Neural progenitor cell (in vitro differentiated cells): ENCODE measurements around the gene SNX2. TPM values are rescaled to one million over a fixed set of nuclear protein-coding genes. Genes with fewer than 3 reads are reported as not detected.

Source experiments
- DNase-seq: peaks from one replicate; pipeline ENCODE4 v3.0.0-alpha.2; 2016; ENCODE audit warnings: low spot score
- H2AFZ ChIP-seq: fragments of 200-600 bp; sonication (generic); replicated peaks from 2 replicates; pipeline ENCODE4 v1.6.1; 2016; ENCODE audit warnings: antibody characterized with exemption
- H3F3A ChIP-seq: fragments of 200-600 bp; sonication (generic); 2 replicates; pipeline ENCODE4 v1.6.1; 2016; ENCODE audit warnings: antibody characterized with exemption, low read depth
- H3K27ac ChIP-seq: fragments of 200-600 bp; sonication (generic); 2 replicates; pipeline ENCODE4 v1.5.1; 2016; ENCODE audit warnings: mild to moderate bottlenecking
- H3K27me3 ChIP-seq: fragments of 200-600 bp; sonication (generic); 2 replicates; pipeline ENCODE4 v1.6.1; 2016; ENCODE audit warnings: mild to moderate bottlenecking, moderate library complexity
- H3K36me3 ChIP-seq: fragments of 200-600 bp; sonication (generic); 2 replicates; pipeline ENCODE4 v1.5.1; 2016
- H3K4me1 ChIP-seq: fragments of 200-600 bp; sonication (generic); 2 replicates; pipeline ENCODE4 v1.6.1; 2016; ENCODE audit warnings: mixed run types
- H3K4me2 ChIP-seq: fragments of 200-600 bp; sonication (generic); 2 replicates; pipeline ENCODE4 v1.6.1; 2016
- H3K4me3 ChIP-seq: fragments of 200-600 bp; sonication (generic); 2 replicates; pipeline ENCODE4 v1.5.1; 2016
- H3K79me2 ChIP-seq: fragments of 200-600 bp; sonication (generic); 2 replicates; pipeline ENCODE4 v1.6.1; 2016; ENCODE audit warnings: low read depth
- H3K9ac ChIP-seq: fragments of 200-600 bp; sonication (generic); 2 replicates; pipeline ENCODE4 v1.6.1; 2016
- H3K9me3 ChIP-seq: fragments of 200-600 bp; sonication (generic); 2 replicates; pipeline ENCODE4 v1.5.1; 2016; ENCODE audit warnings: low read depth
- H4K20me1 ChIP-seq: fragments of 200-600 bp; sonication (generic); 2 replicates; pipeline ENCODE4 v1.6.1; 2016; ENCODE audit warnings: low read depth
- H3K27ac Mint-ChIP-seq: 3 replicates; pipeline ENCODE4 v1.8.0; 2021; ENCODE audit warnings: mixed read lengths
- H3K27me3 Mint-ChIP-seq: 2 replicates; pipeline ENCODE4 v1.8.0; 2022; ENCODE audit warnings: low read depth, mild to moderate bottlenecking, inconsistent platforms, moderate library complexity, mixed read lengths; ENCODE audit not compliant: insufficient read depth
- H3K36me3 Mint-ChIP-seq: 3 replicates; pipeline ENCODE4 v1.8.0; 2021; ENCODE audit warnings: mixed read lengths
- H3K4me1 Mint-ChIP-seq: 3 replicates; pipeline ENCODE4 v1.8.0; 2021; ENCODE audit warnings: mixed read lengths
- H3K4me3 Mint-ChIP-seq: 3 replicates; pipeline ENCODE4 v1.8.0; 2021; ENCODE audit warnings: mild to moderate bottlenecking, moderate library complexity, mixed read lengths
- H3K9me3 Mint-ChIP-seq: 3 replicates; pipeline ENCODE4 v1.8.0; 2020; ENCODE audit warnings: mixed read lengths
- EZH2 ChIP-seq: fragments of 200-600 bp; sonication (generic); IDR thresholded peaks from 2 replicates; pipeline ENCODE4 v1.6.1; 2017; ENCODE audit warnings: antibody characterized with exemption, mild to moderate bottlenecking, moderate library complexity
- EZH2phosphoT487 ChIP-seq: fragments of 200-600 bp; sonication (generic); IDR thresholded peaks from 2 replicates; pipeline ENCODE4 v1.6.1; 2017; ENCODE audit warnings: antibody characterized with exemption
- total RNA-seq: library from RNA; depleted of rRNA; stranded (reverse); fragments of >200 nt; gene quantifications from 2 replicates; pipeline ENCODE4 v1.2.3, GENCODE V29; 2015; ENCODE audit warnings: low replicate concordance
- TF ChIP-seq, protein P1 (sequence below): fragments of 200-600 bp; sonication (generic); IDR thresholded peaks from 2 replicates; pipeline ENCODE4 v1.5.1; 2017; ENCODE audit warnings: antibody characterized with exemption, mild to moderate bottlenecking

The SNX2 gene
- total RNA-seq, 1 donor from 2014 or later: 73.0 TPM

GRCh38 chr5:122730456-122730855 lies 44.4 kb upstream of the SNX2 start:
- H3K27ac ChIP-seq: no peak overlapping the region
- Mint-ChIP-seq H3K27ac (no peak overlapping the region), H3K4me1 (no peaks in the 10 kb centered on the region), H3K4me3 (no peak overlapping the region), H3K9me3 (no peaks in the 10 kb centered on the region), H3K27me3 (no peaks in the 10 kb centered on the region), H3K36me3 (no peaks in the 10 kb centered on the region)
- no peaks in the 10 kb centered on the region for H3K79me2 ChIP-seq
- H3K4me2 ChIP-seq: no peak overlapping the region
- no peaks in the 10 kb centered on the region for H3K27me3 ChIP-seq
- H3K36me3 ChIP-seq: no peaks in the 10 kb centered on the region
- TF ChIP-seq, protein P1, sequence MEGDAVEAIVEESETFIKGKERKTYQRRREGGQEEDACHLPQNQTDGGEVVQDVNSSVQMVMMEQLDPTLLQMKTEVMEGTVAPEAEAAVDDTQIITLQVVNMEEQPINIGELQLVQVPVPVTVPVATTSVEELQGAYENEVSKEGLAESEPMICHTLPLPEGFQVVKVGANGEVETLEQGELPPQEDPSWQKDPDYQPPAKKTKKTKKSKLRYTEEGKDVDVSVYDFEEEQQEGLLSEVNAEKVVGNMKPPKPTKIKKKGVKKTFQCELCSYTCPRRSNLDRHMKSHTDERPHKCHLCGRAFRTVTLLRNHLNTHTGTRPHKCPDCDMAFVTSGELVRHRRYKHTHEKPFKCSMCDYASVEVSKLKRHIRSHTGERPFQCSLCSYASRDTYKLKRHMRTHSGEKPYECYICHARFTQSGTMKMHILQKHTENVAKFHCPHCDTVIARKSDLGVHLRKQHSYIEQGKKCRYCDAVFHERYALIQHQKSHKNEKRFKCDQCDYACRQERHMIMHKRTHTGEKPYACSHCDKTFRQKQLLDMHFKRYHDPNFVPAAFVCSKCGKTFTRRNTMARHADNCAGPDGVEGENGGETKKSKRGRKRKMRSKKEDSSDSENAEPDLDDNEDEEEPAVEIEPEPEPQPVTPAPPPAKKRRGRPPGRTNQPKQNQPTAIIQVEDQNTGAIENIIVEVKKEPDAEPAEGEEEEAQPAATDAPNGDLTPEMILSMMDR: no peak
- TF ChIP-seq EZH2phosphoT487: no peak
- no peak for TF ChIP-seq EZH2
- no peaks in the 10 kb centered on the region for H3F3A ChIP-seq
- no peak overlapping the region for H2AFZ ChIP-seq
- H3K4me1 ChIP-seq: no peaks in the 10 kb centered on the region
- no peaks in the 10 kb centered on the region for H3K9me3 ChIP-seq
- no peaks in the 10 kb centered on the region for H4K20me1 ChIP-seq
- no peak for DNase-seq
- no peak overlapping the region for H3K9ac ChIP-seq
- H3K4me3 ChIP-seq: no peak overlapping the region

GRCh38 chr5:122736086-122736845 lies 38.6 kb upstream of the SNX2 start:
- H3K27me3 Mint-ChIP-seq: peaks cover 2% of the 10 kb centered on the region
- no peaks in the 10 kb centered on the region for H3K9me3 ChIP-seq
- H3K9ac ChIP-seq: no peak overlapping the region
- H3K4me1 ChIP-seq: no peaks in the 10 kb centered on the region
- H3K27me3 ChIP-seq: no peaks in the 10 kb centered on the region
- H3K36me3 ChIP-seq: no peaks in the 10 kb centered on the region
- no peak overlapping the region for H3K27ac Mint-ChIP-seq
- TF ChIP-seq, protein P1: no peak
- no peak for TF ChIP-seq EZH2phosphoT487
- TF ChIP-seq EZH2: no peak
- H2AFZ ChIP-seq: peak overlapping the region; percentile 5
- H3K4me3 ChIP-seq: no peak overlapping the region
- H3K4me2 ChIP-seq: no peak overlapping the region
- H3K4me3 Mint-ChIP-seq: no peak overlapping the region
- no peaks in the 10 kb centered on the region for H3F3A ChIP-seq
- H3K79me2 ChIP-seq: no peaks in the 10 kb centered on the region
- H3K27ac ChIP-seq: no peak overlapping the region
- H3K9me3 Mint-ChIP-seq: no peaks in the 10 kb centered on the region
- H3K4me1 Mint-ChIP-seq: no peaks in the 10 kb centered on the region
- DNase-seq: no peak
- no peaks in the 10 kb centered on the region for H4K20me1 ChIP-seq
- no peaks in the 10 kb centered on the region for H3K36me3 Mint-ChIP-seq

- Mint-ChIP-seq H3K27me3 (peaks cover 2% of the 10 kb centered on the region), H3K36me3 (no peaks in the 10 kb centered on the region)
- no peaks in the 10 kb centered on the region for H3K27me3 ChIP-seq
Observed at GRCh38 chr5:122738088-122738487, 36.8 kb upstream of the SNX2 start.

More at GRCh38 chr5:122738088-122738487, 36.8 kb upstream of the SNX2 start:
- H3F3A ChIP-seq: no peaks in the 10 kb centered on the region
- H2AFZ ChIP-seq: no peak overlapping the region
- no peak overlapping the region for H3K4me3 Mint-ChIP-seq
- H3K79me2 ChIP-seq: no peaks in the 10 kb centered on the region
- no peaks in the 10 kb centered on the region for H3K4me1 Mint-ChIP-seq
- no peak overlapping the region for H3K4me2 ChIP-seq
- no peaks in the 10 kb centered on the region for H3K4me1 ChIP-seq
- H4K20me1 ChIP-seq: no peaks in the 10 kb centered on the region
- H3K9ac ChIP-seq: no peak overlapping the region
- H3K27ac ChIP-seq: no peak overlapping the region
- DNase-seq: no peak
- no peaks in the 10 kb centered on the region for H3K9me3 Mint-ChIP-seq
- H3K9me3 ChIP-seq: no peaks in the 10 kb centered on the region
- no peak for TF ChIP-seq EZH2
- no peak for TF ChIP-seq EZH2phosphoT487
- TF ChIP-seq, protein P1: no peak
- no peaks in the 10 kb centered on the region for H3K36me3 ChIP-seq
- no peak overlapping the region for H3K4me3 ChIP-seq
- H3K27ac Mint-ChIP-seq: no peak overlapping the region
